H1 (cell line): ENCODE measurements around the gene ANKRD30A. TPM values are rescaled to one million over a fixed set of nuclear protein-coding genes. Genes with fewer than 3 reads are reported as not detected.

ENCODE experiments used
- CTCF ChIA-PET: fragments of 300-600 bp; sonication (Branson Sonifier 250); formaldehyde crosslinking; loops from one replicate; lab custom pipeline; 2021; ENCODE audit not compliant: partially characterized antibody; lab: Charles Lee
- POLR2A ChIA-PET: fragments of 300-600 bp; sonication (Branson Sonifier 250); formaldehyde crosslinking; loops from one replicate; lab custom pipeline; 2021; ENCODE audit warnings: inconsistent platforms; ENCODE audit not compliant: partially characterized antibody; lab: Charles Lee
- DNase-seq, 2 experiments: peaks; one replicate each; pipeline versions ENCODE4 v3.0.0 to v3.0.0-alpha.2; 2010 to 2022; ENCODE audit warnings: low spot score in 2 of 2, low read depth in 1 of 2, mixed read lengths in 1 of 2
- FAIRE-seq: peaks from 2 replicates; lab custom pipeline; 2011; peaks lifted over from hg19 to GRCh38; lab: Jason Lieb, UNC
- H2AFZ ChIP-seq: 2 replicates; pipeline ENCODE4 v1.8.1; 2012; ENCODE audit warnings: low read length, inconsistent platforms
- H2AK5ac ChIP-seq: 2 replicates; pipeline ENCODE4 v1.6.1; 2013; ENCODE audit warnings: low read depth, low read length
- H2BK120ac ChIP-seq: replicated peaks from 2 replicates; pipeline ENCODE3; 2013; ENCODE audit warnings: low read depth, low read length, inconsistent platforms
- H2BK12ac ChIP-seq: 2 replicates; pipeline ENCODE4 v1.6.1; 2013; ENCODE audit warnings: low read depth, low read length
- H2BK15ac ChIP-seq: 2 replicates; pipeline ENCODE4 v1.6.1; 2013; ENCODE audit warnings: low read length
- H2BK20ac ChIP-seq: 2 replicates; pipeline ENCODE4 v1.6.1; 2013; ENCODE audit warnings: low read length
- H2BK5ac ChIP-seq: 2 replicates; pipeline ENCODE4 v1.6.1; 2013; ENCODE audit warnings: low read depth, low read length
- H3K14ac ChIP-seq: 2 replicates; pipeline ENCODE4 v1.6.1; 2013; ENCODE audit warnings: inconsistent platforms; ENCODE audit not compliant: insufficient read length
- H3K18ac ChIP-seq: 2 replicates; pipeline ENCODE4 v1.6.1; 2013; ENCODE audit warnings: low read length; ENCODE audit errors: extremely low read depth
- H3K23ac ChIP-seq: 2 replicates; pipeline ENCODE4 v1.6.1; 2013; ENCODE audit warnings: inconsistent platforms; ENCODE audit not compliant: insufficient read length
- H3K23me2 ChIP-seq: 2 replicates; pipeline ENCODE4 v1.6.1; 2013; ENCODE audit warnings: low read depth, low read length
- H3K27ac ChIP-seq: 2 replicates; pipeline ENCODE4 v1.6.1; 2011; ENCODE audit warnings: low read depth, low read length, inconsistent platforms
- H3K27me3 ChIP-seq, 4 experiments: replicated peaks in 1 of 4; 1 replicate in 1 of 4; 2 replicates in 3 of 4; pipeline versions ENCODE4 v1.6.1 to v1.8.1; 2011 to 2013; ENCODE audit warnings: low read length in 3 of 4, mild to moderate bottlenecking in 3 of 4, inconsistent platforms in 2 of 4, mixed read lengths in 2 of 4, moderate library complexity in 1 of 4; ENCODE audit not compliant: control insufficient read depth in 3 of 4, insufficient read depth in 3 of 4; ENCODE audit errors: extremely low read depth in 1 of 4
- H3K36me3 ChIP-seq, 4 experiments: 2 replicates each; pipeline versions ENCODE4 v1.6.1 to v1.8.1; 2011 to 2013; ENCODE audit warnings: mild to moderate bottlenecking in 4 of 4, low read length in 3 of 4, moderate library complexity in 2 of 4, control low read depth in 1 of 4, inconsistent platforms in 1 of 4; ENCODE audit not compliant: insufficient read depth in 4 of 4, control insufficient read depth in 2 of 4
- H3K4ac ChIP-seq: replicated peaks from 2 replicates; pipeline ENCODE3; 2013; ENCODE audit warnings: low read length, low read depth, mixed read lengths, inconsistent platforms; ENCODE audit not compliant: insufficient read length
- H3K4me1 ChIP-seq, 4 experiments: replicated peaks in 1 of 4; 1 replicate in 1 of 4; 2 replicates in 3 of 4; pipeline versions ENCODE4 v1.6.1 to v1.8.1; 2011 to 2013; ENCODE audit warnings: low read length in 3 of 4, inconsistent platforms in 2 of 4, mixed read lengths in 1 of 4; ENCODE audit not compliant: insufficient read depth in 4 of 4, control insufficient read depth in 3 of 4
- H3K4me2 ChIP-seq, 2 experiments: 2 replicates each; pipeline versions ENCODE4 v1.6.1 to v1.8.1; 2011 to 2013; ENCODE audit warnings: low read depth in 2 of 2, low read length in 2 of 2, control low read depth in 1 of 2, inconsistent platforms in 1 of 2, mild to moderate bottlenecking in 1 of 2; ENCODE audit not compliant: insufficient read depth in 1 of 2
- H3K4me3 ChIP-seq, 4 experiments: fragments of 200-600, 300-600 bp in 1 of 4; sonication (generic), shearing (Covaris generic), sonication (Bioruptor Twin) in 1 of 4; 2 replicates each; pipeline versions ENCODE4 v1.5.1 to v1.8.1; 2011 to 2016; ENCODE audit warnings: low read length in 4 of 4, low read depth in 3 of 4, control low read depth in 2 of 4, inconsistent platforms in 2 of 4, mild to moderate bottlenecking in 2 of 4, mixed read lengths in 1 of 4, moderate library complexity in 1 of 4; ENCODE audit not compliant: insufficient read depth in 2 of 4; ENCODE audit errors: extremely low read depth in 1 of 4
- H3K56ac ChIP-seq: replicated peaks from 2 replicates; pipeline ENCODE3; 2013; ENCODE audit warnings: low read depth, mild to moderate bottlenecking, mixed read lengths, low read length, inconsistent platforms; ENCODE audit not compliant: insufficient read length
- H3K79me1 ChIP-seq: 2 replicates; pipeline ENCODE4 v1.6.1; 2013; ENCODE audit warnings: low read depth, low read length, control low read depth
- H3K79me2 ChIP-seq, 2 experiments: 2 replicates each; pipeline versions ENCODE4 v1.6.1 to v1.8.1; 2012 to 2013; ENCODE audit warnings: low read length in 2 of 2, mild to moderate bottlenecking in 2 of 2, inconsistent platforms in 1 of 2; ENCODE audit not compliant: insufficient read depth in 2 of 2, control insufficient read depth in 1 of 2
- H3K9ac ChIP-seq, 4 experiments: replicated peaks in 1 of 4; 1 replicate in 1 of 4; 2 replicates in 3 of 4; pipeline versions ENCODE4 v1.6.1 to v1.8.1; 2011 to 2013; ENCODE audit warnings: low read depth in 3 of 4, low read length in 3 of 4, control low read depth in 2 of 4, mild to moderate bottlenecking in 2 of 4, moderate library complexity in 2 of 4, inconsistent platforms in 1 of 4; ENCODE audit errors: extremely low read depth in 1 of 4
- H3K9me3 ChIP-seq, 2 experiments: 2 replicates each; pipeline versions ENCODE4 v1.6.1 to v1.8.1; 2012 to 2013; ENCODE audit warnings: mild to moderate bottlenecking in 2 of 2, moderate library complexity in 2 of 2, control low read depth in 1 of 2, inconsistent platforms in 1 of 2, low read depth in 1 of 2, low read length in 1 of 2, mixed read lengths in 1 of 2; ENCODE audit not compliant: insufficient read depth in 2 of 2
- H4K20me1 ChIP-seq, 2 experiments: replicated peaks in 1 of 2; 2 replicates each; pipeline versions ENCODE3 to v1.8.1; 2011 to 2013; ENCODE audit warnings: inconsistent platforms in 2 of 2, low read length in 2 of 2, mild to moderate bottlenecking in 1 of 2; ENCODE audit not compliant: insufficient read depth in 2 of 2, control insufficient read depth in 1 of 2
- H4K5ac ChIP-seq: 2 replicates; pipeline ENCODE4 v1.6.1; 2013; ENCODE audit warnings: low read length, low read depth, mixed read lengths, inconsistent platforms; ENCODE audit not compliant: insufficient read length
- H4K8ac ChIP-seq: 2 replicates; pipeline ENCODE4 v1.8.0; 2013; ENCODE audit warnings: mild to moderate bottlenecking, moderate library complexity, low read length, inconsistent platforms; ENCODE audit not compliant: insufficient read depth; ENCODE audit errors: extremely low read depth
- H4K91ac ChIP-seq: replicated peaks from 2 replicates; pipeline ENCODE3; 2013; ENCODE audit warnings: low read length, mixed read lengths, inconsistent platforms; ENCODE audit not compliant: insufficient read length
- BRCA1 ChIP-seq: IDR thresholded peaks from 2 replicates; pipeline ENCODE4 v1.6.1; 2012; ENCODE audit warnings: low read depth, low read length, improper control_type of control experiment
- E2F6 ChIP-seq: IDR thresholded peaks from 2 replicates; pipeline ENCODE4 v1.6.1; 2012; ENCODE audit warnings: inconsistent platforms
- EGR1 ChIP-seq: IDR thresholded peaks from 2 replicates; pipeline ENCODE4 v1.6.1; 2011; ENCODE audit warnings: low read depth, low read length, borderline replicate concordance
- GABPA ChIP-seq: IDR thresholded peaks from 2 replicates; pipeline ENCODE4 v1.6.1; 2011; ENCODE audit warnings: mild to moderate bottlenecking, low read length, moderate library complexity, borderline replicate concordance; ENCODE audit not compliant: insufficient read depth
- NANOG ChIP-seq: IDR thresholded peaks from 2 replicates; pipeline ENCODE4 v1.6.1; 2011; ENCODE audit warnings: low read length, low read depth, mild to moderate bottlenecking, inconsistent platforms; ENCODE audit not compliant: insufficient read depth, poor library complexity, severe bottlenecking
- PHF8 ChIP-seq: fragments of 200-600 bp; sonication (generic); conservative IDR thresholded peaks from 2 replicates; pipeline ENCODE4 v1.7.1; 2012; ENCODE audit warnings: low read depth, mild to moderate bottlenecking, inconsistent platforms, low read length, moderate library complexity
- RXRA ChIP-seq: IDR thresholded peaks from 2 replicates; pipeline ENCODE4 v1.6.1; 2011; ENCODE audit warnings: low read depth, mild to moderate bottlenecking, low read length, moderate library complexity; ENCODE audit not compliant: insufficient read depth
- SIN3A ChIP-seq, 2 experiments: IDR thresholded peaks in 1 of 2; conservative IDR thresholded peaks in 1 of 2; 2 replicates each; pipeline ENCODE4 v1.6.1; 2011 to 2012; ENCODE audit warnings: low read length in 2 of 2, improper control_type of control experiment in 1 of 2, low read depth in 1 of 2, mild to moderate bottlenecking in 1 of 2
- USF2 ChIP-seq: IDR thresholded peaks from 2 replicates; pipeline ENCODE4 v1.6.1; 2011; ENCODE audit warnings: low read length, improper control_type of control experiment
- WGBS, 2 experiments: shearing (Covaris generic) in 1 of 2; methylation state at CpG; one replicate each; pipeline versions ENCODE4 v1.1.6 to v1.1.7; 2013 to 2015; ENCODE audit warnings: low lambda C conversion rate in 2 of 2, mixed read lengths in 2 of 2, inconsistent platforms in 1 of 2, low coverage in 1 of 2, missing lambda C conversion rate in 1 of 2; ENCODE audit not compliant: insufficient replicate concordance in 2 of 2, insufficient coverage in 1 of 2, insufficient read length in 1 of 2; ENCODE audit errors: extremely low coverage in 1 of 2, missing lambda C conversion rate in 1 of 2; 5-methylcytosine and 5-hydroxymethylcytosine counted together
- polyA plus RNA-seq, 7 experiments: library from polyadenylated mRNA; depleted of rRNA in 3 of 7; stranded (reverse) in 5 of 7; unstranded in 2 of 7; fragments of >200 nt in 5 of 7; fragments of 200-250 nt in 2 of 7; gene quantifications; 1 replicate in 5 of 7; 2 replicates in 1 of 7; 4 replicates in 1 of 7; pipeline versions ENCODE4 v1.2.1 to v1.2.3, GENCODE V29; 2011 to 2013; ENCODE audit warnings: missing spikeins in 2 of 7, mixed read lengths in 2 of 7
- total RNA-seq: library from RNA; stranded (reverse); fragmentation: NEBNext Ultra II Directional; extraction: Animal tissue kit (Norgen Biotek cat#: 25700); gene quantifications from 2 replicates; pipeline ENCODE4 v1.2.1, GENCODE V29; 2021

The ANKRD30A gene
- total and polyA plus RNA-seq, 2 of the 8 experiments (the other 6 are each of a cell fraction or from before 2014, with no cell fraction given), result not detected

GRCh38 chr10:37125921-37126320 lies 523 bp downstream of the ANKRD30A start:
- Histone ChIP-seq H3K79me2 (no peaks in the 10 kb centered on the region), H2BK120ac (no peak overlapping the region), H3K27me3 (no peaks in the 10 kb centered on the region), H3K23ac (no peak overlapping the region), H3K27ac (no peak overlapping the region), H3K4ac (no peak overlapping the region), H4K5ac (no peak overlapping the region), H3K79me1 (no peaks in the 10 kb centered on the region), H3K9me3 (peaks cover 10 to 45% of the 10 kb centered on the region in 2 experiments; a peak in 3 of 4 replicates), H4K91ac (no peak overlapping the region), H3K23me2 (no peaks in the 10 kb centered on the region), H3K36me3 (peaks cover 0 to 7% (median 0%) of the 10 kb centered on the region in 4 experiments; a peak in 1 of 8 replicates), H4K20me1 (no peaks in the 10 kb centered on the region), H3K18ac (no peak overlapping the region), H3K56ac (no peak overlapping the region), H2BK15ac (no peak overlapping the region), H3K14ac (no peak overlapping the region), H4K8ac (no peak overlapping the region)
- FAIRE-seq (no peak), DNase-seq (no peak)
- ChIA-PET CTCF (no interaction called here), POLR2A (no interaction called here)
- no peak for TF ChIP-seq RXRA
- no peak for TF ChIP-seq GABPA
- TF ChIP-seq BRCA1, result no peak
- no peak for TF ChIP-seq E2F6
- no peak for TF ChIP-seq EGR1
- TF ChIP-seq PHF8, result no peak
- TF ChIP-seq SIN3A (conservative IDR thresholded peaks at IDR 0.05 in 1 of 2, IDR thresholded peaks at IDR 0.05 in 1 of 2; ENCODE audit: low read depth in 1 of 2, low read length in 2 of 2), result no peak
- no peak for TF ChIP-seq USF2
- TF ChIP-seq NANOG, result no peak
- TF ChIP-seq, all 59 proteins: peak for 0
- Histone ChIP-seq H3K4me2 (no peak overlapping the region), H2BK5ac (no peak overlapping the region), H3K4me3 (no peak overlapping the region), H2AFZ (no peak overlapping the region), H2BK20ac (no peak overlapping the region), H2AK5ac (no peak overlapping the region), H3K4me1 (no peaks in the 10 kb centered on the region), H2BK12ac (no peak overlapping the region), H3K9ac (no peak overlapping the region)
- WGBS, 2 experiments, result 89% methylated on average over 10 of the region's 12 CpGs; no CpG with 5 or more reads in 1 of the 2 experiments
